T-helper 1 cell (primary cell): ENCODE data around the gene LCP1.

ENCODE experiments used
- DNase-seq, 5 donors: peaks; one replicate each; pipeline ENCODE4 v3.0.0-alpha.2; 2012 to 2020

The LCP1 gene

GRCh38 chr13:46126552-46127357 lies 55.2 kb downstream of the LCP1 start:
- DNase-seq = peak; percentile 14 to 67 (median 50)

GRCh38 chr13:46126056-46126455 lies 55.9 kb downstream of the LCP1 start:
- DNase-seq = no peak

GRCh38 chr13:46124967-46125933 lies 56.7 kb downstream of the LCP1 start:
- no peak for DNase-seq

GRCh38 chr13:46124531-46124966 lies 57.4 kb downstream of the LCP1 start:
- DNase-seq = peak in 1 of 5 donors; percentile 36

- no peak for DNase-seq
Observed at GRCh38 chr13:46122304-46122703, 59.7 kb downstream of the LCP1 start.

GRCh38 chr13:46121597-46122163 lies 60.3 kb downstream of the LCP1 start:
- no peak for DNase-seq

GRCh38 chr13:46121033-46121432 lies 60.9 kb downstream of the LCP1 start:
- no peak for DNase-seq

GRCh38 chr13:46119883-46120614 lies 61.9 kb downstream of the LCP1 start:
- no peak for DNase-seq

- no peak for DNase-seq
Observed at GRCh38 chr13:46116653-46117502, 65.1 kb downstream of the LCP1 start.

- no peak for DNase-seq
Observed at GRCh38 chr13:46114613-46115012, 67.4 kb downstream of the LCP1 start.

- DNase-seq = no peak
Observed at GRCh38 chr13:46113596-46113995, 68.4 kb downstream of the LCP1 start.

- DNase-seq = no peak
Observed at GRCh38 chr13:46111151-46111550, 70.8 kb downstream of the LCP1 start.

GRCh38 chr13:46109451-46109850 lies 72.5 kb downstream of the LCP1 start:
- DNase-seq = no peak

- DNase-seq = no peak
Observed at GRCh38 chr13:46106839-46107371, 75.1 kb downstream of the LCP1 start.

GRCh38 chr13:46104868-46105267 lies 77.1 kb downstream of the LCP1 start, which contains the start of gene CPB2:
TSS of gene CPB2 (minus strand) at chr13:46105033. CDS start at chr13:46105009, 24 bp downstream.
- DNase-seq = no peak

- DNase-seq = no peak
Observed at GRCh38 chr13:46103037-46103436, 78.9 kb downstream of the LCP1 start.

- DNase-seq = no peak
Observed at GRCh38 chr13:46102255-46102605, 79.7 kb downstream of the LCP1 start.

GRCh38 chr13:46101484-46102254 lies 80.3 kb downstream of the LCP1 start:
- no peak for DNase-seq

- DNase-seq = no peak
Observed at GRCh38 chr13:46101002-46101401, 81.0 kb downstream of the LCP1 start.

GRCh38 chr13:46100191-46100815 lies 81.7 kb downstream of the LCP1 start:
- DNase-seq = no peak
